ENCODE data around the gene WASHC3.
"Not testable (repeated sequence)": the region's sequence is repeated elsewhere in the genome, so short reads cannot be mapped to it uniquely, and the experiment has no call there.

The WASHC3 gene

DNA sequence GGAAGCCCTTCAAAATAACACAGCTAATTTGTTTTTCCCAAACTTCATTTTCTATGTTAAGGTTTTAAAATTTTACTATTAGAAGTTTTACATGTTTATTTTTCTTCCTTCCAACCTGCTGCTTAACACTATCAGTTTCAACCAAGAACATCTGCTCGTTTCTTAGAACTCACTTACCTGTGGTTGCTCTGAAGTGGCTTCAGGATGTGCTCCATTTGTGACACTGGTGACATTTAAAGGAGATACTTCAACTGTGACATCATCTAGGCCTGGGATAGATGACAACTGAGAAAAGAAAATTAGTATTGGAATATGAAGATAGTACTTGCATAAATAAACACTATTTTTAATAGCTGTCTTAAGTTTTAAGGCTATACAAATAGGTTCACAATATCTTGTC is 17.9 kb downstream of the WASHC3 start:
- Histone ChIP-seq H3K36me3 (ENCODE audit: insufficient read depth, low read length) (peaks cover 4% of the 10 kb centered on the region; the same call in 1 of the 2 replicates), H3K27ac (ENCODE audit: low read depth, low read length) (no peak overlapping the region)
- 92% methylated on average over 1 of the region's 1 CpG for WGBS

DNA sequence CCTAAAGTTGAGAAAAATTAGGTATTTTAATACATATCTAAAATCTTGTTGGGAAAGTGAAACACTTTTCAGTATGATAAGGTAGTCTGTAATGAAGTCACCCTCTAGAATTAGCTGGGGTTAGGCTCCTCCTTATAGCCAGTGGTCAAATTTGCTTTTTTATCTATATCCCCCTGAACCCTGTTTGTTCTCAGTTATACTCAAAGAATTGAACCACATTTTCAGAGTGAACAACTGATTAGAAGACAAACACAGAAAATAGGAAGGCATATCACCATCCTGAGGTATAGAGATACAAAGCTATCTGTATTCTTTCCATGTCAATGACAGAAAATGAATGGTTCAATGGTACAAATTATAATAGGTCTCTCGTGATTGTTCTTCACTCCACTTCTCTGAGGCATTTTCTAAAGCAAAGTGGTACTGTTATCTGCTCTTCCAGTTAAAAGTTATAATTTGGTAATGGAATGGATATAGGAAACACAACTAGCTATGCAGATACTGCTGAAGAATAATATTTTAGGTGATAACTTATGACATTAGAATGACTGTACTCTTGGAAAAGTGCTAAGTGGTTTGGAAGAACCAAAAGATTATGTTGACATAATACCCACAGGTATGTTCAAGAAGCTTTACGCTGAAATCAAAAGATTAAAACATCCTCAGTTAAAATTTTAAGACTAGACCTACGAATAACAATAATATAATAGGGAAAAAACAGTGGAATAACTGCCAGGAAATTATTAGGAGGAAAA is 27.6 kb downstream of the WASHC3 start:
- Histone ChIP-seq H3K4me3 (ENCODE audit: low read length) (no peak overlapping the region), H3K9ac (ENCODE audit: low read depth, low read length) (no peak overlapping the region), H3K27me3 (ENCODE audit: insufficient read depth, low read length) (no peaks in the 10 kb centered on the region), H3K9me3 (ENCODE audit: insufficient read depth, low read depth, low read length) (no peaks in the 10 kb centered on the region), H3K4me1 (ENCODE audit: insufficient read depth, low read length) (no peaks in the 10 kb centered on the region), H3K27ac (ENCODE audit: low read depth, low read length) (no peak overlapping the region), H3K36me3 (ENCODE audit: insufficient read depth, low read length) (no peaks in the 10 kb centered on the region)
- WGBS = 100% methylated on average over 1 of the region's 3 CpGs

More for the DNA sequence above, 17.9 kb downstream of the WASHC3 start:
- H3K4me3 ChIP-seq (ENCODE audit: low read length) = no peak overlapping the region
- no peaks in the 10 kb centered on the region for H3K27me3 ChIP-seq (ENCODE audit: insufficient read depth, low read length)
- H3K9me3 ChIP-seq (ENCODE audit: insufficient read depth, low read depth, low read length) = no peaks in the 10 kb centered on the region
- H3K9ac ChIP-seq (ENCODE audit: low read depth, low read length) = no peak overlapping the region
- no peaks in the 10 kb centered on the region for H3K4me1 ChIP-seq (ENCODE audit: insufficient read depth, low read length)

DNA sequence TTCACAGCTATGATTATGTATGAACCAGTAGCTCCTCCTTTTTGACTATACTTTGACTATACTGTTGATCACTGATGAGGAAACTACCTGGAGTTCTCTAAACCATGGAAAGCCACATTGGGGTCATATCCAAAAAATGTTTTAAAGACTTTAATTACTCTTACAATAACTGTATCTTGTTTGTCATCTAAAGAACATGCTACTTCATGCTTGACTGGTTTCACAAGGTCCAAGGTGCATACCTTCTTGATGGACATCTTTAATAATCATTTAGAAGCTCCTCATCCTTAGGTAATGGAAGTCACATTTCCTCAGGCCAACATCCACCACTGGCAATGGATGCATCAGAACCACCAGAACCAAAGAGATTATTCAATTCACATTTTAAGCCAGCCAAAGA is 29.9 kb downstream of the WASHC3 start:
- Histone ChIP-seq H3K4me3 (ENCODE audit: low read length) (no peak overlapping the region), H3K9me3 (ENCODE audit: insufficient read depth, low read depth, low read length) (no peaks in the 10 kb centered on the region), H3K9ac (ENCODE audit: low read depth, low read length) (no peak overlapping the region), H3K27me3 (ENCODE audit: insufficient read depth, low read length) (no peaks in the 10 kb centered on the region), H3K36me3 (ENCODE audit: insufficient read depth, low read length) (no peaks in the 10 kb centered on the region), H3K27ac (ENCODE audit: low read depth, low read length) (no peak overlapping the region), H3K4me1 (ENCODE audit: insufficient read depth, low read length) (no peaks in the 10 kb centered on the region)

DNA sequence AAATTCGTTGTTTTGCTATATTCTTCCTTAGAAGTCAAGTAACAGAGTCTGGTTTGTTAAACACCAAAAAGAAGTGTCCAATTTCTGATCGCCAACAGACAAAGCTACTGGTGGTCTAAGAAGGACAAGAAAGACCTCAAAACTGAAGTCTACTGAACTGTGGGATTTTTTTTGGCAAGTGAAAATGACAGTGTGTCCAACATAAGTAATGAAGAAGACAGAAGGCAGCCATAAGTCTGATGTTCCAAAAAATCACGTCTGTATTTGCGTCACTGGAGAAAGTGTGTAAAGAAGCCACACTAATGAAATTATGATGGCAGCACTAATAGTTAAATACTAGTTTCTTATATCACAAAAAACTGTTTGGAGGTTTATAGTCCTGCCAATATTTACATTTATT is 32.6 kb downstream of the WASHC3 start:
- Histone ChIP-seq H3K36me3 (ENCODE audit: insufficient read depth, low read length) (no peaks in the 10 kb centered on the region), H3K4me1 (ENCODE audit: insufficient read depth, low read length) (no peaks in the 10 kb centered on the region), H3K27ac (ENCODE audit: low read depth, low read length) (no peak overlapping the region), H3K4me3 (ENCODE audit: low read length) (no peak overlapping the region), H3K9me3 (ENCODE audit: insufficient read depth, low read depth, low read length) (no peaks in the 10 kb centered on the region), H3K9ac (ENCODE audit: low read depth, low read length) (no peak overlapping the region), H3K27me3 (ENCODE audit: insufficient read depth, low read length) (no peaks in the 10 kb centered on the region)
- 91% methylated on average over 4 of the region's 4 CpGs for WGBS

DNA sequence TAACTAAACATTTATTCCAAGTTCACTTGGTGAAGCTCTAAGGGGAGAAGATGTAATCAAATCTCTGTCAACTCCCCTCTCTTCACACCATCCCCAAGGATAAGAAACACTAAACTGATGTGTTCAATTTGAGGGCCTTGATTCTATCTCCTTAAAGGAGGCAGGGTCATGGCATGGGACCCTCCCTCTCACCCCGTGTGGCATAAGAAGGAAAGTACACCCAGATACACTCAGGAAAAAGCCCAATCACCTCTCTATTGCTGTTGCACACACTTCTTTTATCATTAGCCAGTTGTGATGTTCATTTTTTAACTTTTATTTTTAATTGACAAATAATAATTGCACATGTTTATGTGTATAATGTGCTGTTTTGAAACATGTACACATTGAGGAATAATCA is 35.1 kb downstream of the WASHC3 start:
- H3K27me3 ChIP-seq (ENCODE audit: insufficient read depth, low read length) = no peaks in the 10 kb centered on the region
- no peaks in the 10 kb centered on the region for H3K4me1 ChIP-seq (ENCODE audit: insufficient read depth, low read length)
- H3K9me3 ChIP-seq (ENCODE audit: insufficient read depth, low read depth, low read length) = no peaks in the 10 kb centered on the region
- no peak overlapping the region for H3K27ac ChIP-seq (ENCODE audit: low read depth, low read length)
- 82% methylated on average over 1 of the region's 1 CpG for WGBS
- no peak overlapping the region for H3K9ac ChIP-seq (ENCODE audit: low read depth, low read length)
- no peak overlapping the region for H3K4me3 ChIP-seq (ENCODE audit: low read length)
- H3K36me3 ChIP-seq (ENCODE audit: insufficient read depth, low read length) = no peaks in the 10 kb centered on the region

DNA sequence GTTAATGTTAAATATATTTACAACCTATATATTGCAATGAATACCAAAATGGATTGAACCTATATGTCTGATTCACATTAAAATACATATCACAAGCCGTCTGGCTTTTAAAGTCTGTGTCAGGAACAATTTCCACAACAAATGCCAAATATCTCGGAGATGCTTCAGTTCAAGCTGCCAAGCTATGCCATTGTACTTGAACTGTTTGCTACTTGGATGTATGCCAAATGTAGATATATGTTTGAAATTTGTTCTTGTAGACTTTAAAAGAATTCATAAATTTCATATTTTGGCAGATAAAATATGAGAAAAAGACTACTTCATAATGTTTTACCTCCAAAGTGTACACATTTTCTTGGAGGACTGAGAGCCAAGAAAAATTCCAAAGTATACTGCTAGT is 37.0 kb downstream of the WASHC3 start:
- no peak overlapping the region for H3K27ac ChIP-seq (ENCODE audit: low read depth, low read length)
- H3K9ac ChIP-seq (ENCODE audit: low read depth, low read length) = no peak overlapping the region
- WGBS = 92% methylated on average over 2 of the region's 2 CpGs
- H3K9me3 ChIP-seq (ENCODE audit: insufficient read depth, low read depth, low read length) = no peaks in the 10 kb centered on the region
- H3K36me3 ChIP-seq (ENCODE audit: insufficient read depth, low read length) = no peaks in the 10 kb centered on the region
- no peaks in the 10 kb centered on the region for H3K4me1 ChIP-seq (ENCODE audit: insufficient read depth, low read length)
- no peak overlapping the region for H3K4me3 ChIP-seq (ENCODE audit: low read length)
- no peaks in the 10 kb centered on the region for H3K27me3 ChIP-seq (ENCODE audit: insufficient read depth, low read length)

DNA sequence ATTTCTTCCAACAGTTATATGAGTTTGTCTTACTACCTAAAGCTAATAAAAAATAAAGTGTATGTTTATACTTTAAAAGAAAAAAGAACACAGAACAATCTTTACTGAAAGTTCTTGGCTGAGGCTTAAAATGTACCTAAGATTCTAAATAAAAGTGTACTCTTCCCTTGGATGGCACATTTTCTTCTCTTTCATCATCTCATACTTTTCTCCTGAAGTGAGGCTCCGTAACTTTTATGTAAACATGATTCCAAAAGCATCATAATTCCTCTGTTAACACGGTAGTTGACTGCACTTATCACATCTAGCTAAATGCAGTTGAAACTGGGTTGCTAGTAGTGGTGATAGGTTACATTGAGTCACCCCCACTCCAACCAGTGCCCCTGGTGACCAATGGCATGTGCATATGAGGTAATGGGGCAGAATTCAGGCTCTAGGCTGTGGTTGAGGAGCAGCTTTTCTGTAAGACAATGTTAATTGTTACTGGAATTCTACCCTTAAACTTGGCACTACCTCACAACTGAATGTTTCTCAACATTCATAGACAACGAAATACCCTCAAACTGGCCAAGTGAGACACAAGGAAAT is 38.4 kb downstream of the WASHC3 start:
- no peak overlapping the region for H3K4me3 ChIP-seq (ENCODE audit: low read length)
- H3K36me3 ChIP-seq (ENCODE audit: insufficient read depth, low read length) = no peaks in the 10 kb centered on the region
- no peaks in the 10 kb centered on the region for H3K27me3 ChIP-seq (ENCODE audit: insufficient read depth, low read length)
- H3K9ac ChIP-seq (ENCODE audit: low read depth, low read length) = no peak overlapping the region
- WGBS = 99% methylated on average over 3 of the region's 3 CpGs
- no peak overlapping the region for H3K27ac ChIP-seq (ENCODE audit: low read depth, low read length)
- no peaks in the 10 kb centered on the region for H3K4me1 ChIP-seq (ENCODE audit: insufficient read depth, low read length)
- H3K9me3 ChIP-seq (ENCODE audit: insufficient read depth, low read depth, low read length) = no peaks in the 10 kb centered on the region

DNA sequence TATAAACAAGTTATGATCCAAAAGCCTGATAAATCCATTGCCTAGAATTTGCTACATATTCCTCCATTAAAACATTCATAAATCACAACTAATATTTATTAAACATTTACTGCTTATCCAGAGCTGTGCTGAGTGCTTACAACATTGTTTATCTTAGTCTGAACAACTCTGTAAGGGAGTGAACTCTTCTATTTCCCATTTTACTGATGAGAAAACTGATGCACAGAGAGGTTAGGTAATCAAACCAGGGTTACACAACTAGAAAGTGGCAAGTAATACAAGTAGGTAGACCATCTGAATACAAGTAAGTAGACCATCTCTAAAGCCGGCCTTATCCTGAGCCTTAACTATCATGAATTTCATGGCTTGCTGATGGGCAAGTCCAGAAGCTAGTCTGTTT is 39.5 kb downstream of the WASHC3 start:
- Histone ChIP-seq H3K9ac (ENCODE audit: low read depth, low read length) (no peak overlapping the region), H3K9me3 (ENCODE audit: insufficient read depth, low read depth, low read length) (no peaks in the 10 kb centered on the region), H3K36me3 (ENCODE audit: insufficient read depth, low read length) (no peaks in the 10 kb centered on the region), H3K27me3 (ENCODE audit: insufficient read depth, low read length) (no peaks in the 10 kb centered on the region), H3K4me1 (ENCODE audit: insufficient read depth, low read length) (no peaks in the 10 kb centered on the region), H3K4me3 (ENCODE audit: low read length) (no peak overlapping the region), H3K27ac (ENCODE audit: low read depth, low read length) (no peak overlapping the region)
- 96% methylated on average over 1 of the region's 1 CpG for WGBS

DNA sequence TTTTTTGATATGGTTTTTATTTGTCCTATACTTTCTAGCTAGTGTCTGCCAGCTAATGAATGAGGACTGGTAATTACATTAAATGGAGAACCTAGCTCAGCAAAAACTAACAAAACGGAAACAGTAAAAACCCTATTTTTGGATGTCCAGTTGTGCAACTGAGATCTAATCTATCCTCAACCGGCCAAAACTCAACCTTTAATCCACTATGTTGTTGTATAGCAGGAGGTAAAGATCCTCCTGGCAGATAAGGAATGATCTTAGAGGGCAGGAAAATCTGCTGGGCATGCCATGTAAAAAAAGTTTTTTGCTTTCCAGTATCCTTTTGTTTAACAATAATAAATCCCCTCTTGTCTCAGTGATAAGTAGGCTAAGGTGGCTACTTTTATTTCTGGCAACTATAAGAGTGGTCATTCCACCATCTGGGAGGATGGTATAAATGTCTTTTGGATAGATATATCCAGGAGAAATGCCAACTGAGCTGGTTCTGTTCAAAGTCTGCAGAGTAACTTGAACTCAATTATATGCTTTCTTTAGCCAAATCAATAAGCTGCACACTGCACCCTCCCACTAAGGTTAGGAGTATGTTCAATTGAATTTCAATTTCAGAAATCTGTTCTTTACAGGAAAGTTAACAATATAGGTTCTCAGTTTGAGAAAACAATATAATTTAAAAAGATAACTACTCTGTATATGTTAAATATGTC is 40.1 kb downstream of the WASHC3 start:
- WGBS = 88% methylated on average over 1 of the region's 2 CpGs
- Histone ChIP-seq H3K4me3 (ENCODE audit: low read length) (no peak overlapping the region), H3K27ac (ENCODE audit: low read depth, low read length) (no peak overlapping the region)

DNA sequence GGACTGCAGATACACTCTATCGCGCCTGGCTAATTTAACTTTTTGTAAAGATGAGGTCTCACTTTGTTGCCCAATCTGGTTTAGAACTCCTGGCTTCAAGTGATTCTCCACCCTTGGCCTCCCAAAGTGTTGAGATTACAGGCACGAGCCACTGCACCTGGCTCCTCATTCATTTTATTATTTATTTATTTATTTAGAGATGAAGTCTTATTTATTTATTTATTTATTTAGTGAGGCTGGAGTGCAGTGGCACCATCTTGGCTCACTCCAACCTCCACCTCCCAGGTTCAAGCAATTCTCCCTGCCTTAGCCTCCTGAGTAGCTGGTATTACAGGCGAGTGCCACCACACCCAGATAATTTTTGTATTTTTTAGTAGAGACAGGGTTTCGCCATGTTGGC is 43.2 kb downstream of the WASHC3 start:
- 93% methylated on average over 4 of the region's 5 CpGs for WGBS
- H3K27ac ChIP-seq (ENCODE audit: low read depth, low read length); H3K9ac ChIP-seq (ENCODE audit: low read depth, low read length); H3K36me3 ChIP-seq (ENCODE audit: insufficient read depth, low read length); H3K4me3 ChIP-seq (ENCODE audit: low read length); H3K4me1 ChIP-seq (ENCODE audit: insufficient read depth, low read length); H3K27me3 ChIP-seq (ENCODE audit: insufficient read depth, low read length); H3K9me3 ChIP-seq (ENCODE audit: insufficient read depth, low read depth, low read length): not testable (repeated sequence)

More for the DNA sequence above, 40.1 kb downstream of the WASHC3 start:
- H3K9me3 ChIP-seq (ENCODE audit: insufficient read depth, low read depth, low read length) = no peaks in the 10 kb centered on the region
- no peak overlapping the region for H3K9ac ChIP-seq (ENCODE audit: low read depth, low read length)
- H3K27me3 ChIP-seq (ENCODE audit: insufficient read depth, low read length) = no peaks in the 10 kb centered on the region
- no peaks in the 10 kb centered on the region for H3K36me3 ChIP-seq (ENCODE audit: insufficient read depth, low read length)
- no peaks in the 10 kb centered on the region for H3K4me1 ChIP-seq (ENCODE audit: insufficient read depth, low read length)

DNA sequence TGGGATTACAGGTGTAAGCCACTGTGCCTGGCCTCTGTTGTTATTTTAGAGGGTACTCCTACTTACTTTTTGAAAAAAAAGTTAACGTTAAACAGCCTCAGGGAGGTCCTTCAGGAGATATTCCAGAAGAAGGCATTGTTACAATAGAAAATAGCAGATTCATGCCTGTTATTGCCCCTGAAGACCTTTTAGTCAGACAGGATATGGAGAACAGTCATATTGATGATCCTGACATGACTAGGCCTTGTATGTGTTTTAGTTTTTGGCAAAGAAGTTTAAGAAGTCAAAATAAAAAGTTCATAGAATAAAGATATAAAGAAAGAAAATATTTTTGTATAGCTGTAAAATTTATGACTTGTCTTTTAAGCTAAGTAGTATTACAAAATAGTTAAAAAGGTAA is 45.3 kb downstream of the WASHC3 start:
- WGBS = 100% methylated on average over 1 of the region's 1 CpG

More for the DNA sequence above, 45.3 kb downstream of the WASHC3 start:
- no peaks in the 10 kb centered on the region for H3K27me3 ChIP-seq (ENCODE audit: insufficient read depth, low read length)
- H3K4me3 ChIP-seq (ENCODE audit: low read length) = no peak overlapping the region
- H3K9ac ChIP-seq (ENCODE audit: low read depth, low read length) = no peak overlapping the region
- H3K4me1 ChIP-seq (ENCODE audit: insufficient read depth, low read length) = no peaks in the 10 kb centered on the region
- no peaks in the 10 kb centered on the region for H3K9me3 ChIP-seq (ENCODE audit: insufficient read depth, low read depth, low read length)
- no peak overlapping the region for H3K27ac ChIP-seq (ENCODE audit: low read depth, low read length)
- H3K36me3 ChIP-seq (ENCODE audit: insufficient read depth, low read length) = no peaks in the 10 kb centered on the region
